GM18861 (cell line): ENCODE results near the gene WNT7B.

ENCODE experiments used
- ATAC-seq: cut with Tn5 transposase; IDR thresholded peaks from one replicate; pipeline ENCODE4 v1.9.1; 2021; ENCODE audit not compliant: unreplicated experiment

WNT7B gene

DNA sequence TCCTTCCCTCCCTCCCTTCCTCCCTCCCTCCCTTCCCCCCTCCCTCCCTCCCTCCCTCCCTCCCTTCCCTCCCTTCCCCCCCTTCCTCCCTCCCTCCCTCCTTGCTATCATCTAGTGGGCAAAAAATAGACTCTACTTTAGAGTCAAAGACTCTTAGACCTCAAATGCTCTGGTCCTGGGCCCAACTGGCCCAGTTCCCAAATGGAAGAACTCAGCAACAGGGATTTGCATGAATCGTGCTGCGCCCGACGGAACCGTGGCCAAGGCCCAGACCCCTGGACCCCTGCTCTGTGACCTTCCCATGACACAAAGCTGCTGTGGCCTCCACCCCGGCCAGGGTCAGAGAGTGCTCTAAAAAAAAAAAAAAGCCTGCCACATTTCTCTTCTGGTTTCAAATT is 97.4 kb downstream of the WNT7B start:
- ATAC-seq, result no peak

DNA sequence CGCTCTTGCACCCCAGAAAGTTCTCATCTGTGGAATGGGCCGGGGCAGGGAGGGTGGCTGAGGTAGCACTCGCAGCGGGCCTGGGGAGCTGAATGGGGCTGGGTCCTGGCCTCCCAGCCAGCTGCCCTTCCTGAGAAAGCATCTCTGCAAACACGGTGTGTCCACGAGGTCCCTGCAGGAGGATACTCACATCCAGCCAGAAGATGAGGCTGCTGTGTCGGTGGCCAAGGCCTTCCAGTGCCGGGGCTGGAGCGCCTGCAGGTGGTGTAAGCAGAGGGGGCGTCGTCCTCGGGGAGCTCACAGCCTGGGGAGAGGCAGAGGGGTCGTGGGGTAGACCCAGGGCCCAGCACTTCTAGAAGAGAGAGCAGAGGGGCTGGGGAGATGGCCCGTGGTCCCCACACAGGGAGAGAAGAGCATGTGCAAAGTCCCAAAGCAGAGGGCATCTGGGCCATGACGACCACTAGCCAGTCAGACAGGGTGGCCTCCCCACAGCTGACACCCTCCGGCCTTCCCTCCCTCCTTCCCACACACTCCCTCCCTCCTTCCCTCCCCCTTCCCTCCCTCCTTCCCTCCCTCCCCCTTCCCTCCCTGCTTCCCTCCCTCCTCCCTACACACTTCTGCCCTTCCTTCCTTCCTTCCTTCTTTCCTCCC is 97.9 kb downstream of the WNT7B start:
- no peak for ATAC-seq

DNA sequence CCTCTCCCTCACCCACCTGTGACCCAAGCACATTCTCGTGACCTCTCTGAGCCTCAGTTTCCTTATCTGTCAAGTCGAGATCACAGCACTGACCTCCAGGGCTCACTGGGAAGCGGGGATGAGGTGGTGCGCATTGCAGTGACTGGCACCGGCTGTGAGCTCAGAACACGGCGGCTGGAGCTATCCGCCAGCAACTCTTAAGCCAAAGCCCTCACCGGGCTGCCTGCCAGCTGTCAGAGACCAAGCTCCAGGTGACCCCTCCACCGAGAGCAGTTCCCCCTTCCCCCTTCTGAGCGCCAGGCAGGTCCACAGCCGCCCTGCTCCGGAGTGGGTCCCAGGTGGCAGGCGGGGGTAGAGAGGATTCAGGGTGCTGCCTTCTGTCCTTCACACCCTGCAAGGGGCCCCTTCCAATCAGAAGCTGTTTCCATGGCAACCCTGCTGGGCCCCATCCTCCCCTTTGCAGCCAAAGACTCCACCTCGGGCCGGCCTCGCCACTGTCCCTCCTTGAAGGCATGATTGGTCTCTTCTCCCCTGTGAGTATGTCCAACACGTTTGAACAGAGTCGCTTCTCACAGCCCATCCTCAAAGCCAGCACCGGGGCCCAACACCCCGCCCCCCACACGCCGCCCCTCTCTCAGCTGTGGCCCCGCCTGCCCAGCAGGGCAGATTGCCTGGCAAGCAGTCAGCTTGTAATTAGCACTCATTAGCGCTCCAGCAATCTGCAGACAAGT is 98.7 kb downstream of the WNT7B start:
- no peak for ATAC-seq

DNA sequence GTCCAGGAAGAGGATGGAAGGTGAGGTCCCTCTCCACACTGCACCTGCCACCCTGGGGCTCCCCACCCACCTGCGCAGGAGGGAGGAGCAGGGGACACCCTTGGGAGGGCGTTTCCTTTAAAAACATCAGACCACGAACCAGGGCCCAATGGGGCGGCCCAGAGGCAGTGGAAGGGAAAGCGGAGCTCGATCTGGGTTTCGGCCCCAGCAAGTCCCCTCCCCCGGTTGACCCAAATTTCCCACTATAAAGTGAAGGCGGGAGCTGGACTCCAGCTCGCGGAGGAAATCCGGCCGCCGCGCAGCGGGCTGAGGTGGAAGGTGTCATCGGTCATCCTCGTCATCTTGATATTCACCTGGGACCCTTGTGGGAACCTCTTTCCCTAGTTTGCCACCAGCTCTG is 99.3 kb downstream of the WNT7B start:
- no peak for ATAC-seq

DNA sequence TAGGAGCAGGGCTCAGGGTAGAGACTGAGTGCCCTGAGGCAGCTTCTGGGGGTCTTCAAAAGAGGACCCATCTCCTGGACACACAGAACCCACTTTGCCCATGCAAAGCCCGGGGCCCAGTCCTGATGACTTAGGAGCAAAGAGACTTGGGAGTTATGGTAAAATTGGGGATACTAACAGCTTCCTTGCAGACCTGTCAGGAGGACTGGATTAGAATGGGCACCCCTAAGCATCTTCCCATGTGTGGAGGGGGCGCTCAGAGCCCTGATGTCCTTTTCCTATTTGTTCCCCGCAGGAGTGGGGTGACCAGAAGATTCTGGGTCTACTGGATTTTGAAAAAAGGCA is 100.0 kb downstream of the WNT7B start:
- ATAC-seq, result no peak

- ATAC-seq, result no peak
Measured at GRCh38 chr22:45876136-45877035, 100.6 kb downstream of the WNT7B start.

- no peak for ATAC-seq
Measured at GRCh38 chr22:45872659-45873263, 104.2 kb downstream of the WNT7B start.

- ATAC-seq, result no peak
Measured at GRCh38 chr22:45871721-45872120, 105.2 kb downstream of the WNT7B start.
